Retinal pigment epithelial cell (primary cell): ENCODE data around the gene LZTFL1.

Source experiments
- DNase-seq: peaks from one replicate; pipeline ENCODE4 v3.0.0-alpha.2; 2010; ENCODE audit warnings: low read depth
- H3K4me3 ChIP-seq: 2 replicates; pipeline ENCODE4 v1.5.1; 2011; ENCODE audit warnings: mild to moderate bottlenecking, low read length, control low read depth, moderate library complexity
- TF ChIP-seq, protein P1 (sequence below): conservative IDR thresholded peaks from 2 replicates; pipeline ENCODE4 v1.5.1; 2011; ENCODE audit warnings: low read depth, low read length, control low read depth, inconsistent platforms

The LZTFL1 gene

DNA sequence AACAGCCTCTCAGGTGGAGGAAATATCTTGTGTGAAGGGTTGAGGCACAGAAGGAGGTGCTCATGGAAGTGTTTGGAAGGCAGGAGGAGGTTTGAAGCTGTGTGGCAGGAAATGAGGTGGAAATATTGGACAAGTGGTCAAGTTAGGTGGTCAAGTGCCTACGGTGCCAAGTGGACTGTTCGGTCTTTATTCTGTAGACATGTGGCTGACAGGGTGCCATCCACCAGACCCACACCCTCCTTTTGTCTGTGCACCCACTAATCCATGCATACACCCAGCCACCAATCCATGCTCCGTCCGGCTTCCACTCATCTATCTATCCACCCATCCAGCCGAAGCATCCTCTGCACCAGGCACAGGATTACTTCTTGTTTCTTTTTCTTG, 47.8 kb downstream of the LZTFL1 start:
- no peak for DNase-seq
- H3K4me3 ChIP-seq = peak overlapping the region; percentile 83
- TF ChIP-seq, protein P1, sequence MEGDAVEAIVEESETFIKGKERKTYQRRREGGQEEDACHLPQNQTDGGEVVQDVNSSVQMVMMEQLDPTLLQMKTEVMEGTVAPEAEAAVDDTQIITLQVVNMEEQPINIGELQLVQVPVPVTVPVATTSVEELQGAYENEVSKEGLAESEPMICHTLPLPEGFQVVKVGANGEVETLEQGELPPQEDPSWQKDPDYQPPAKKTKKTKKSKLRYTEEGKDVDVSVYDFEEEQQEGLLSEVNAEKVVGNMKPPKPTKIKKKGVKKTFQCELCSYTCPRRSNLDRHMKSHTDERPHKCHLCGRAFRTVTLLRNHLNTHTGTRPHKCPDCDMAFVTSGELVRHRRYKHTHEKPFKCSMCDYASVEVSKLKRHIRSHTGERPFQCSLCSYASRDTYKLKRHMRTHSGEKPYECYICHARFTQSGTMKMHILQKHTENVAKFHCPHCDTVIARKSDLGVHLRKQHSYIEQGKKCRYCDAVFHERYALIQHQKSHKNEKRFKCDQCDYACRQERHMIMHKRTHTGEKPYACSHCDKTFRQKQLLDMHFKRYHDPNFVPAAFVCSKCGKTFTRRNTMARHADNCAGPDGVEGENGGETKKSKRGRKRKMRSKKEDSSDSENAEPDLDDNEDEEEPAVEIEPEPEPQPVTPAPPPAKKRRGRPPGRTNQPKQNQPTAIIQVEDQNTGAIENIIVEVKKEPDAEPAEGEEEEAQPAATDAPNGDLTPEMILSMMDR = no peak

DNA sequence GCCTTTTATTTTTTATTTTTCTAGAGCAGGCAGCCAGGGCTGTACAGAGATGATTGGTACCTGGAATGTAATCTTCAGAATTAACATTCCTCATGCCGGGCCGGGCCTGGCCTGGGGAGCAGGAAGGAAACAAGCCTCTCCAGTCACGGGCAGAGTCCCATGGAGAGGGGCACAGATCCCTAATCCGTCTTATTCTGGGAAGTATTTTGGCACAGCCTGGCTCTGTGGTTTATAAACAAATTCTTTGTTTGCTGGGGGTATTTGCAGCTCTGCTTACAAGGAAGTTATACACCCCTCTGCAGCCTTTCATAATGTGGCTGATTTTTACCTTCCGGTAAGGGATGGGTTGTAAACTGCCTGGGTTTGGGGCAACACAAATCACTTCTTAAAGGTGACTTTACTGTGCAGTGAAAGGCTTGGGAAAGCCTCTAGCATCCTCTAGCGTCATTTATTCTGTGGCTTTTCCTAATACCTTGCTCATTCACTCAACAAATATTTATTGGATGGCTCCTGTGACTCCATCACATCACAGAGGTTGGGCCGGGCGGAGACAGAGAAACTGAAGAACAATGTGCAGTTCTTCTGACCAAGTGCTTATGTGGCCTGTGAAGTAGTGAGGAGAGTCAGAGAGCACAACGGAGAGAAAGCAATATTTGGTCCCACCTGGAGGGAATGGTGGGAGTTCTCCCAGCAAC, 48.3 kb downstream of the LZTFL1 start:
- TF ChIP-seq, protein P1 = peak; percentile 33
- H3K4me3 ChIP-seq = peak overlapping the region; percentile 83
- peak; percentile 85 for DNase-seq

DNA sequence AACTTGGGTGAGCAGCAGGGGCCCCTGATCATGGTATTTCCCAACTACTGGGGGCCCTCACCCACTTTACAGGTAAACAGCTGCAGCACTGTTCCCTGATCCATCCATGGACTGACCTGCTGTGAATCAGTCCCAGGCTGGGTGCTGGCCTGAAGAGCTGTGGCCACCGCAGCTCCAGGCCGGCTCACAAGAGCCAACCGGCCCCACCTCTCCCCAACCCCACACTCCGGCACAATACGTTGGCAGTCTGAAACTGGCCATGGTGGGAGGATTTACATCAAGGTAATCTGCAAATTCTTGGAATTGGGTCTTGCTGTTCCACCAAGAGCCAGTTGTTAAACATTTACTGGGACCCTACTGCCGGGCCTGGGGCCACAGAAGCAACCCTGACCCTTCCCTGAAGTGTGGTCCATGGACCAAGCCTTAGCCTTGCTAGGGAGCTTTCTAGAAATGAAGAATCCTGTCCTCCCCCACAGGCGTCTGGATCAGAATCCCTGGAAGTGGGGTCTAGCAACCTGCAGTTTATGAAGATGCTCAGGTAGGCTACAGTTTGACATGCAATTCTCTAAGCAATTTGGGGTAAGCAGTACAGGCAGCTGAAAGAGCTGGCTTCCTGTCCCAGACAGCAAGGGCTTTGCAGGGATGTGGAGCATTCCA, 49.3 kb downstream of the LZTFL1 start:
- no peak overlapping the region for H3K4me3 ChIP-seq
- no peak for DNase-seq
- TF ChIP-seq, protein P1 = no peak

DNA sequence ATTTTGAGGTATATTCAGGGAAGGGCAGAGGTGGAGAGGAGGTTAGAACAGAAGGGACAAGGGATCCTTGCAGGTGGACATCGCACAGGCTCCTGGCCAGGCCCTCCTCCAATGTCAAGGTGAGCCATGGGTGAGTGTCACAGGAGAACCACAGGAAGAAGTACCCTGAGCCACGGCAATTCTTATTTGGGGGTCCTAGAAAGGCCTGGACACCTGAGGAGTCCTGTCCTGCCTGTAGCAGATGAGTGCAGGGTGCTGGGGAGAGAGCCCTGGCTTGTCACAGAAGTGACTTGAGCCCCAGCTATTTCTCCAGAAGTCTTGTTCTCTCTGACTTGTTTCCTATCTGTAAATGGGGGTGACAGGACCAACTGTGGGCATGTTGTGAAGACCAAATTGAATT, 49.9 kb downstream of the LZTFL1 start:
- no peak overlapping the region for H3K4me3 ChIP-seq
- TF ChIP-seq, protein P1 = no peak
- no peak for DNase-seq

GRCh38 chr3:45790596-45790995, 51.3 kb downstream of the LZTFL1 start:
- TF ChIP-seq, protein P1 = no peak
- DNase-seq = no peak

DNA sequence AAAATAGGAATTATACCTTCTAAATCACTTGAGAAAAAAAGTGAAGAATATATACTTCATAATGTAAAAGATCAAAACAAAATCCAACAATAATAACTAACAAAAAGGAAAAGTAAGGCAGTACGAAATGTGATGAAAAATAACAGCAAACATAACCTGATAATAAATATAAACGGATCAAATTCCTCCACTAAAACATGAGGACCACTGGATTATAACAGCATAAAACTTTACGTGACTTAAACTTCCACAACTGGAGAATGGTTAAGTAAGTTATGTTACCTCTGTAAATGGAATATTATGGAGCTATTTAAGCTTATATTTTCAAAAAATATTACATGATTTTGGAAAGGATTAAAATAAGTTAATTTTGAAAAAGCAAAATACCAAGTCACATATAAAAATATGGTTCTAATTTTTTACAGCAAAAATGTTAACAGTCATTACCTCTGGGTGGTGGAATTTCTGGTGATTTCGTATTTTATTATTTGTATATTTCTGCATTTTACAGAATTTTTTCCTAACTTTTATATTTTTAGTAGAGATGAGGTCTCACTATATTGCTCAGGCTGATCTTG, 52.6 kb downstream of the LZTFL1 start:
- H3K4me3 ChIP-seq = no peak overlapping the region
- TF ChIP-seq, protein P1 = no peak
- DNase-seq = no peak

More at GRCh38 chr3:45790596-45790995, 51.3 kb downstream of the LZTFL1 start:
- no peak overlapping the region for H3K4me3 ChIP-seq
